H1 (cell line): Measurements from ENCODE around the gene EVA1C. TPM values are rescaled to one million over a fixed set of nuclear protein-coding genes. Genes with fewer than 3 reads are reported as not detected.

ENCODE experiments used
- polyA plus RNA-seq, 7 experiments: library from polyadenylated mRNA; depleted of rRNA in 3 of 7; stranded (reverse) in 5 of 7; unstranded in 2 of 7; fragments of >200 nt in 5 of 7; fragments of 200-250 nt in 2 of 7; gene quantifications; 1 replicate in 5 of 7; 2 replicates in 1 of 7; 4 replicates in 1 of 7; pipeline versions ENCODE4 v1.2.1 to v1.2.3, GENCODE V29; 2011 to 2013; ENCODE audit warnings: missing spikeins in 2 of 7, mixed read lengths in 2 of 7
- total RNA-seq: library from RNA; stranded (reverse); fragmentation: NEBNext Ultra II Directional; extraction: Animal tissue kit (Norgen Biotek cat#: 25700); gene quantifications from 2 replicates; pipeline ENCODE4 v1.2.1, GENCODE V29; 2021
- TF ChIP-seq, protein P1 (sequence below): IDR thresholded peaks from 2 replicates; pipeline ENCODE4 v1.6.1; 2011; ENCODE audit warnings: low read length, improper control_type of control experiment
- TF ChIP-seq, protein P2 (sequence below): IDR thresholded peaks from 2 replicates; pipeline ENCODE4 v1.6.1; 2012; ENCODE audit warnings: low read length, inconsistent platforms

The EVA1C gene
- total and polyA plus RNA-seq, 2 of the 8 experiments (the other 6 are each of a cell fraction or from before 2014, with no cell fraction given): 2.6 to 3.6 TPM

DNA sequence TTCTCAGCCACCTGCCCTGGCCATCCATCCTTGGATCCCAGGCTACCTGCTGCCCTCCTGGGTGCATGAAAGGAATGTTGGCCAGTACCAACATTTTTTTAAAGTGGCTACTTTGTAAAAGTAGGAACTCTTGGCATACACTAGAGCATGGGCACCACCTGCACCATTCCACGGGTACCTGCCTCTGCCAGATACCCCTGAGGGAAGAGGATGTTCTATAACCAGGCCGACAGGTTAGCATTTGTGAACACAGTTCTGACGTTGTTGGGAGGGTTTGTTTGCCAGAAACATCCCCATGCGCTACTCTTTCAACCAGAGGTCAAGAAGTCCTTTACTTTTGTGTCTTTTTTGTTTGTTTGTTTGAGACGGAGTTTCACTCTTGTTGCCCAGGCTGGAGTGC, 43.0 kb downstream of the EVA1C start (continued):
- TF ChIP-seq, protein P1, sequence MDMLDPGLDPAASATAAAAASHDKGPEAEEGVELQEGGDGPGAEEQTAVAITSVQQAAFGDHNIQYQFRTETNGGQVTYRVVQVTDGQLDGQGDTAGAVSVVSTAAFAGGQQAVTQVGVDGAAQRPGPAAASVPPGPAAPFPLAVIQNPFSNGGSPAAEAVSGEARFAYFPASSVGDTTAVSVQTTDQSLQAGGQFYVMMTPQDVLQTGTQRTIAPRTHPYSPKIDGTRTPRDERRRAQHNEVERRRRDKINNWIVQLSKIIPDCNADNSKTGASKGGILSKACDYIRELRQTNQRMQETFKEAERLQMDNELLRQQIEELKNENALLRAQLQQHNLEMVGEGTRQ: no peak
- TF ChIP-seq, protein P2, sequence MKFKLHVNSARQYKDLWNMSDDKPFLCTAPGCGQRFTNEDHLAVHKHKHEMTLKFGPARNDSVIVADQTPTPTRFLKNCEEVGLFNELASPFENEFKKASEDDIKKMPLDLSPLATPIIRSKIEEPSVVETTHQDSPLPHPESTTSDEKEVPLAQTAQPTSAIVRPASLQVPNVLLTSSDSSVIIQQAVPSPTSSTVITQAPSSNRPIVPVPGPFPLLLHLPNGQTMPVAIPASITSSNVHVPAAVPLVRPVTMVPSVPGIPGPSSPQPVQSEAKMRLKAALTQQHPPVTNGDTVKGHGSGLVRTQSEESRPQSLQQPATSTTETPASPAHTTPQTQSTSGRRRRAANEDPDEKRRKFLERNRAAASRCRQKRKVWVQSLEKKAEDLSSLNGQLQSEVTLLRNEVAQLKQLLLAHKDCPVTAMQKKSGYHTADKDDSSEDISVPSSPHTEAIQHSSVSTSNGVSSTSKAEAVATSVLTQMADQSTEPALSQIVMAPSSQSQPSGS: no peak
